ENCODE results near the gene FXYD6.

FXYD6 gene

DNA sequence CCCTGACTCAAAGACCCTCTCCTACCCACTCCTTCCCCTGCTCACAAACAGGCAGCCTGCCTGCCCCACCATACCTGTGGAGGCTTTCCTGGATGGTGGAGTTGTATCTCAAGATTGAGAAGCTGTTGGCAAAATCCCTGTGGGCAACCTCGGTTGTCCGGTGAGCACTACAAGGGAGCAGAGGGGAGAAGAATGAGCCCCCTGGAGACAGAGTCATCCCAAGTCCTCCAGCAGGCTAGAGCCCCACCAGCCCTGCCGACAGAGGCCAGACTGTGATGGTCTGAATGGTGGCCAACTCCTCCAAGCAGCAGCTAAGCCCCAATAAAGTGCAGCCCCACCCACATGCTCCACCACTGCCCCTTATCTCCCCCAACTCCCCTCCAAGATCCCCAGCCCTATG, 35.2 kb upstream of the FXYD6 start:
- no peak overlapping the region for H3K27ac ChIP-seq
- POLR2A ChIA-PET (ENCODE audit: low non-redundant PET) = no interaction called here
- DNase-seq (ENCODE audit: low spot score) = no peak
- CTCF ChIA-PET = no interaction called here
- TF ChIP-seq, protein P1, sequence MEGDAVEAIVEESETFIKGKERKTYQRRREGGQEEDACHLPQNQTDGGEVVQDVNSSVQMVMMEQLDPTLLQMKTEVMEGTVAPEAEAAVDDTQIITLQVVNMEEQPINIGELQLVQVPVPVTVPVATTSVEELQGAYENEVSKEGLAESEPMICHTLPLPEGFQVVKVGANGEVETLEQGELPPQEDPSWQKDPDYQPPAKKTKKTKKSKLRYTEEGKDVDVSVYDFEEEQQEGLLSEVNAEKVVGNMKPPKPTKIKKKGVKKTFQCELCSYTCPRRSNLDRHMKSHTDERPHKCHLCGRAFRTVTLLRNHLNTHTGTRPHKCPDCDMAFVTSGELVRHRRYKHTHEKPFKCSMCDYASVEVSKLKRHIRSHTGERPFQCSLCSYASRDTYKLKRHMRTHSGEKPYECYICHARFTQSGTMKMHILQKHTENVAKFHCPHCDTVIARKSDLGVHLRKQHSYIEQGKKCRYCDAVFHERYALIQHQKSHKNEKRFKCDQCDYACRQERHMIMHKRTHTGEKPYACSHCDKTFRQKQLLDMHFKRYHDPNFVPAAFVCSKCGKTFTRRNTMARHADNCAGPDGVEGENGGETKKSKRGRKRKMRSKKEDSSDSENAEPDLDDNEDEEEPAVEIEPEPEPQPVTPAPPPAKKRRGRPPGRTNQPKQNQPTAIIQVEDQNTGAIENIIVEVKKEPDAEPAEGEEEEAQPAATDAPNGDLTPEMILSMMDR (conservative IDR thresholded peaks at IDR 0.05; ENCODE audit: low read depth) = no peak

DNA sequence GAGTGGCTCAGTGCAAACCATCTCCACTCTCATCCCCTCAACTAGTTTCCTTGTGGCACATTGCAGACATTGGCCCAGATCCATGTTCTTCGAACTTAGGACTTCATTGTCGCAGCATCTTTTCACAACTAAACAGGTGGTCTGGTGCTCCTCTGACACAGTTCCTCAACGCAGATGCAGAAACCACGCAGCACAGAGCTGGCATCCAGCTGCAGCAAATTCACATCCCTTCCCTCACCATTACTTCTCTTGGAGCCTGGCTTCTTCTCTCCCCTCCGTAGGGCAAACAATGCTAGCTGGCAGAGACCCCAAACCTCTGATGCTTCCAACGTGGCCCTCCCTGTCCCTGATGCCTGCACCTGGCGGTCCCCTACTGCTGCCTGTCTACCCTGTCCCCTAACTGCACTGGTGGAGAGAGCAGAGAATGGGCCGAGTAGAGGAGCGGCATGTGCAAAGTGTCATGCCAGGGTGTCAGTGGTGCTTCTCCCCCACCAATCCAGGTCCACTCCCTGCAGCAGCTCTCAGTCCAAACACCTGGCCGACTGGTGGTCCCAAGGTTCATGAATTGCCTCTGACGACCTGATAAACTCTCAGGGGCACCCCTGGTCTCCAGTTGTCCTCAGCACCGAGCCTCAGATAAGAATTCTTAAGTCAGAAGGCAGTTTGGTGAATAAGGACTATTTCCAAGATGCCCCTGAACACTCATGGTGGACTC, 34.6 kb upstream of the FXYD6 start:
- ChIA-PET POLR2A (ENCODE audit: low non-redundant PET) (no interaction called here), CTCF (no interaction called here)
- no peak for DNase-seq (ENCODE audit: low spot score)
- TF ChIP-seq, protein P1 (conservative IDR thresholded peaks at IDR 0.05; ENCODE audit: low read depth) = no peak
- no peak overlapping the region for H3K27ac ChIP-seq

DNA sequence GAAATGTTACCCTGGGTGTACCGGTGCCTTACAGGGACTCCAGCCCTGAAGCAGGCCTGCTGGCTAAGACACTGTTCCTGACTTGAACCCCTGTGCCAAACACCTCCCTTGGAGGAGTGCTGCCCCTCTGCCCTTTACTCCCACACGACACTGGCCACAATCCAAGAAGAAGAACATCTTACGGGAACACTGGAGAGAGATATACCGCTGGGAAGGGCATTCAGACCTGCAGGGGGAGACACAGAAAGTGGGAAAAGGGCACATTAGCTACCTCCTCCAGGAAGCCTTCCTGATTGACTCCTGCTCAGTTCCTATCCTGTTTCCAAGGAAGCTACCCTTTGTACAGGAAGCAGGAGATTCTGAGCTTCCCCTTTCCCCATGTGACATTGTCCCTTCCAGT, 34.1 kb upstream of the FXYD6 start:
- no peak for DNase-seq (ENCODE audit: low spot score)
- TF ChIP-seq, protein P1 (conservative IDR thresholded peaks at IDR 0.05; ENCODE audit: low read depth) = no peak
- POLR2A ChIA-PET (ENCODE audit: low non-redundant PET) = no interaction called here
- H3K27ac ChIP-seq = no peak overlapping the region
- CTCF ChIA-PET = interaction anchor here (0.6 kb wide), 1 partner anchor 435 kb away, joined by 4 read pairs; no protein-coding TSS in a partner anchor

DNA sequence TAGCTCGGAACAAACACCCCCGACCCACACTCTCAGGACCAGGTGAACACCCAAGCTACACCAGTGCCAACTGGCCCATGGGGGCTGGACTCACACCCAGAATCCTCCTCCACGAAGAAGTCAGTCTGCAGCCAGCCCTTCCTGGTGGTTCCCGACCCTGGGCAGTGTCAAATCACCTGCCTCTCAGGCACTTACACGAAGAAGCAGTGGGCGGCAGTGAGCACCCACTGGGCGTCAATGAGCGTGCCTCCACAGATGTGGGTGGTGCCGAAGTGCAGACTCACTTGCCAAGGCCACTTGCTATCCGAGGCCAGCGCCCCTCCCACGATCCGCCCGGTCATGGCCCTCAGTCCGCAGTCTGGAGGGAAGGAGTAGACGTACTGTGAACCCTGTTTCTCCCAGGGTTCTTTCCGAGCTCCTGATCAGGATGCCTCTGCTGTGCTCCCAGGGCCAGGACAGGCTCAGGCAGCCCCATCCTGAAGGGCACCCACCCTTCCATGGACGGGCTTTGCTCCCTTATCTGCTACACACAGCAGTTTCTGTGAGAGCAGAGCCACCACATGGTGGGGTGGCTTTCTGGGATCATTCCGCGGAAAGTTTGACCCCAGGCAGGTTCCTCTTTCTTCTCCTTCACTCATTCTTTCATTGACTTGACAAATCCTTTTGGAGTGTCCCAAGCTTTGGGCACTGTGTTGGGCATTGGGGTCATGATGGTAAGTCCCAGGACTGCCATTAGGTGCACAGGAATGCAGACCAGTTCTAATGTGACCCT, 33.3 kb upstream of the FXYD6 start:
- POLR2A ChIA-PET (ENCODE audit: low non-redundant PET) = no interaction called here
- TF ChIP-seq, protein P1 (conservative IDR thresholded peaks at IDR 0.05; ENCODE audit: low read depth) = no peak
- no peak overlapping the region for H3K27ac ChIP-seq

DNA sequence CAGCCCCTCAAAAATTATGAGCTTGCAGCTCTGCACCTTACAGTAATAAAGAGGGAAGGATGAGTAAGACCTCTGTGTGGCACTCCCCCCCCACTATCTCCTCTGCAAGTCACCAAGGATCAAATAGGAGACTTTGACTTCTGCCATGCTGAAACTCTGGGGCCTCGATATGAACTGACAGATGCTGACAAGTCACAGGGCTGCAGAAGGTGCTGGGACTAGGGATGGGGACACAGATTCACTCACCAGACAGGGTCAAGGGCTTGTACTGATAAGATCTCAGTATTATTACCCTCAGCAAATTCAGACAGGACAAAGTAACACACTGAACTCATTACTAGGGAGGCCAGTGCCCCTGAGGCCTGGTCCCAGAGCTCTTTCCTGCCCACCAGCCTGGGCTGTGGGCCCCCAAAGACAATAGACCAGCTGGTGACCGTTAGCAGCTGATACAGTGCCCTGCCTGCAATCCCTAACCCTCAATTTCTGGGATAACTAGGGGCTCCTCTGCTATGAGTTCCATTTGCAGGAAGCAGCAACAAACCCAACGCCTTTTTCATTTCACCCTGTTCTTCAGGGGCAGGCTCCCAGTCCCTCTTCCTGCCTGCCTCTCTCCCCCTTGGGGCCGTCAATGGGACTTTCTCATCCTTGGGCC, 32.6 kb upstream of the FXYD6 start:
- POLR2A ChIA-PET (ENCODE audit: low non-redundant PET) = no interaction called here
- DNase-seq (ENCODE audit: low spot score) = no peak
- TF ChIP-seq, protein P1 (conservative IDR thresholded peaks at IDR 0.05; ENCODE audit: low read depth) = no peak
- CTCF ChIA-PET = no interaction called here
- no peak overlapping the region for H3K27ac ChIP-seq

More for the DNA sequence above, 33.3 kb upstream of the FXYD6 start:
- CTCF ChIA-PET = interaction anchor here (0.6 kb wide), 1 partner anchor 436 kb away, joined by 4 read pairs; no protein-coding TSS in a partner anchor
- DNase-seq (ENCODE audit: low spot score) = no peak

DNA sequence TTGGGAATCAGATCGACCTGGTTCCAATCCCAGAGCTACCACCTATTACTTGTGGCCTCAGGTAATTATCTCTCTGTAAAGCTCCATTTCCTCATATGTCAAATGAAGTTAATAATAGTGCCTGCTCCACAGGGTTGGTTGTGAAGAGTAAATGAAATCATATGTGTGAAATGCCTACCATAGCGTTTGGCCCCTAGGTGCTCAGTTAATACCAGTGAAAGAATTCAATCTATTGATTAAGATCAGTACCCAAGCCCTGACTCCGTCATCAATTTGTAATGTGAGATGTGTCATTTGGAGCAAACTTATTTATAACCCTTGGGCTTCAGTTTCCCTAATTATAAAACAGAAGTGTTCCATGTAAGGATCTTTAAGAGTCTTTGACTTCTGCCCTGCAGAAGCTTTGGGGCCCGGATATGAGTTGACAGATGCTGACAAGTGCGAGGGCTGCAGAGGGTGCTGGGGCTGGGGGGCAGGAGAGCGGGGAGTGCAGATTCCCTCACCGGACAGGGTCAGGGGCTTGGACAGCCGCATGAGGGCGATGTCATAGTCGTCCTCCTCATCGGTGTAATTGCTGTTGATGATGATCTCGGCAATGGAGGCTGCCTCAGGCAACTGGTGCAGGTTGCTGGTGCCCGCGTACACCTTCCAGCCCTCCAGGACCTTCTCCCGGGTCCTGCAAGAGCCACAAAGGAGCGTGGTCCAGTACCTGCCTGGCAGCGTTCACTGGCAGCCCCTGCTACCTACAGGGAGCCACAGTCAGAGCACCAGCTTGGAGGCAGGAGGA, 31.8 kb upstream of the FXYD6 start:
- TF ChIP-seq, protein P1 (conservative IDR thresholded peaks at IDR 0.05; ENCODE audit: low read depth) = no peak
- CTCF ChIA-PET = interaction anchor here (1.1 kb wide), 1 partner anchor 39 kb away, joined by 3 read pairs; no protein-coding TSS in a partner anchor
- no peak for DNase-seq (ENCODE audit: low spot score)
- POLR2A ChIA-PET (ENCODE audit: low non-redundant PET) = no interaction called here
- no peak overlapping the region for H3K27ac ChIP-seq

Measured in RWPE1 (cell line).